Parathyroid adenoma (tissue), 2 donors: Measurements from ENCODE around the gene ERAP2.

Source experiments
- H2AFZ ChIP-seq: fragments of 300-600 bp; sonication (generic); one replicate; pipeline ENCODE4 v1.7.0; 2017; ENCODE audit warnings: antibody characterized with exemption, mild to moderate bottlenecking
- H3K27ac ChIP-seq: fragments of 300-600 bp; sonication (generic); one replicate; pipeline ENCODE4 v1.7.0; 2017
- H3K27me3 ChIP-seq: fragments of 300-600 bp; sonication (generic); one replicate; pipeline ENCODE4 v1.7.0; 2017; ENCODE audit warnings: low read length; ENCODE audit not compliant: control insufficient read depth, insufficient read depth
- H3K36me3 ChIP-seq: fragments of 300-600 bp; sonication (generic); one replicate; pipeline ENCODE4 v1.7.0; 2017; ENCODE audit warnings: low read length; ENCODE audit not compliant: control insufficient read depth, insufficient read depth
- H3K4me1 ChIP-seq: fragments of 300-600 bp; sonication (generic); one replicate; pipeline ENCODE4 v1.7.0; 2017; ENCODE audit warnings: control low read depth
- H3K4me2 ChIP-seq: fragments of 300-600 bp; sonication (generic); one replicate; pipeline ENCODE4 v1.7.0; 2017; ENCODE audit warnings: low read length
- H3K4me3 ChIP-seq: fragments of 300-600 bp; sonication (generic); one replicate; pipeline ENCODE4 v1.7.0; 2017; ENCODE audit warnings: low read depth, low read length
- H3K79me2 ChIP-seq: fragments of 300-600 bp; sonication (generic); one replicate; pipeline ENCODE4 v1.7.0; 2017; ENCODE audit warnings: control low read depth
- H3K9ac ChIP-seq: fragments of 300-600 bp; sonication (generic); one replicate; pipeline ENCODE4 v1.7.0; 2017; ENCODE audit warnings: mild to moderate bottlenecking
- H3K9me3 ChIP-seq: fragments of 300-600 bp; sonication (generic); one replicate; pipeline ENCODE4 v1.7.0; 2017; ENCODE audit warnings: low read length; ENCODE audit not compliant: control insufficient read depth
- CTCF ChIP-seq: fragments of 300-600 bp; sonication (generic); IDR thresholded peaks from one replicate; pipeline ENCODE4 v1.7.0; 2017; ENCODE audit warnings: antibody characterized with exemption, mild to moderate bottlenecking
- donor health status: primary hyperparathyroidism.

The ERAP2 gene

GRCh38 chr5:96961053-96961452 is 84.8 kb downstream of the ERAP2 start:
- Histone ChIP-seq H3K27me3 (no peaks in the 10 kb centered on the region), H3K4me2 (no peak overlapping the region), H3K79me2 (peaks cover 30% of the 10 kb centered on the region), H3K9ac (no peak overlapping the region), H2AFZ (no peak overlapping the region), H3K27ac (no peak overlapping the region), H3K36me3 (no peaks in the 10 kb centered on the region), H3K4me3 (no peak overlapping the region), H3K9me3 (no peaks in the 10 kb centered on the region), H3K4me1 (peaks cover 12% of the 10 kb centered on the region)
- no peak for TF ChIP-seq CTCF

- no peak overlapping the region for H3K4me2 ChIP-seq
- peaks cover 15% of the 10 kb centered on the region for H3K4me1 ChIP-seq
- no peaks in the 10 kb centered on the region for H3K9me3 ChIP-seq
- no peak overlapping the region for H3K9ac ChIP-seq
- no peak overlapping the region for H3K4me3 ChIP-seq
- H3K27me3 ChIP-seq = no peaks in the 10 kb centered on the region
- H3K79me2 ChIP-seq = peaks cover 28% of the 10 kb centered on the region
- TF ChIP-seq CTCF = no peak
- no peaks in the 10 kb centered on the region for H3K36me3 ChIP-seq
- peak overlapping the region; percentile 8 for H3K27ac ChIP-seq
- H2AFZ ChIP-seq = no peak overlapping the region
These were observed 86.3 kb downstream of the ERAP2 start for GRCh38 chr5:96962540-96962991.

- TF ChIP-seq CTCF = no peak
- H3K4me1 ChIP-seq = peaks cover 20% of the 10 kb centered on the region
- no peaks in the 10 kb centered on the region for H3K9me3 ChIP-seq
- no peak overlapping the region for H3K9ac ChIP-seq
- H3K4me3 ChIP-seq = no peak overlapping the region
- H3K4me2 ChIP-seq = no peak overlapping the region
- H3K27me3 ChIP-seq = no peaks in the 10 kb centered on the region
- no peak overlapping the region for H3K27ac ChIP-seq
- H3K79me2 ChIP-seq = peaks cover 23% of the 10 kb centered on the region
- H3K36me3 ChIP-seq = no peaks in the 10 kb centered on the region
- no peak overlapping the region for H2AFZ ChIP-seq
These were observed 87.0 kb downstream of the ERAP2 start for GRCh38 chr5:96963267-96963666.

- Histone ChIP-seq H3K27me3 (no peaks in the 10 kb centered on the region), H3K4me1 (peaks cover 26% of the 10 kb centered on the region), H2AFZ (no peak overlapping the region), H3K27ac (peak overlapping the region; percentile 54), H3K9me3 (no peaks in the 10 kb centered on the region), H3K4me3 (no peak overlapping the region), H3K36me3 (no peaks in the 10 kb centered on the region), H3K79me2 (peaks cover 16% of the 10 kb centered on the region), H3K9ac (no peak overlapping the region), H3K4me2 (peak overlapping the region; percentile 46)
- no peak for TF ChIP-seq CTCF
These were observed 90.5 kb downstream of the ERAP2 start for GRCh38 chr5:96966801-96967200.

GRCh38 chr5:96967400-96967799 is 91.1 kb downstream of the ERAP2 start:
- Histone ChIP-seq H3K4me2 (no peak overlapping the region), H3K27ac (peak overlapping the region; percentile 54), H3K79me2 (peaks cover 11% of the 10 kb centered on the region), H3K36me3 (no peaks in the 10 kb centered on the region), H2AFZ (no peak overlapping the region), H3K9me3 (no peaks in the 10 kb centered on the region), H3K27me3 (no peaks in the 10 kb centered on the region), H3K4me3 (no peak overlapping the region), H3K4me1 (peaks cover 27% of the 10 kb centered on the region), H3K9ac (no peak overlapping the region)
- TF ChIP-seq CTCF = no peak
